Endothelial cell of umbilical vein (primary cell): ENCODE results near the gene CDC37. TPM values are rescaled to one million over a fixed set of nuclear protein-coding genes. Genes with fewer than 3 reads are reported as not detected.

ENCODE experiments used
- BruUV-seq: library from RNA; stranded (reverse); fragments of 400-500 nt; replicated peaks from 2 replicates; lab custom pipeline; 2021; lab: Mats Ljungman, UMichigan
- CTCF ChIA-PET: fragments of 300-600, 350-600 bp; sonication (Branson Sonifier 250); formaldehyde crosslinking; loops from one replicate; lab custom pipeline; 2021; ENCODE audit warnings: antibody characterized with exemption, inconsistent platforms; lab: Charles Lee
- POLR2A ChIA-PET: fragments of 300-600, 350-600 bp; sonication (Branson Sonifier 250); formaldehyde crosslinking; loops from one replicate; lab custom pipeline; 2021; ENCODE audit warnings: antibody characterized with exemption, inconsistent platforms; lab: Charles Lee
- DNase-seq: peaks from one replicate; pipeline ENCODE4 v3.0.0-alpha.2; 2011; ENCODE audit warnings: low read depth, low spot score
- FAIRE-seq: peaks from 2 replicates; lab custom pipeline; 2011; peaks lifted over from hg19 to GRCh38; lab: Jason Lieb, UNC
- H2AFZ ChIP-seq: 2 replicates; pipeline ENCODE4 v1.6.0; 2012; ENCODE audit warnings: low read depth, low read length, control low read depth, inconsistent platforms
- H3K27ac ChIP-seq: 2 replicates; pipeline ENCODE4 v1.5.1; 2011; ENCODE audit warnings: low read depth, mild to moderate bottlenecking, control low read depth, low read length, moderate library complexity; ENCODE audit not compliant: insufficient read depth
- H3K27me3 ChIP-seq, 2 experiments: 2 replicates each; pipeline versions ENCODE4 v1.6.0 to v1.6.1; 2011; ENCODE audit warnings: low read length in 2 of 2, mixed read lengths in 1 of 2; ENCODE audit not compliant: control insufficient read depth in 2 of 2, insufficient read depth in 2 of 2
- H3K36me3 ChIP-seq, 2 experiments: 2 replicates in 1 of 2; 3 replicates in 1 of 2; pipeline ENCODE4 v1.5.1; 2011; ENCODE audit warnings: low read length in 2 of 2, mild to moderate bottlenecking in 1 of 2, moderate library complexity in 1 of 2; ENCODE audit not compliant: control insufficient read depth in 2 of 2, insufficient read depth in 2 of 2; ENCODE audit errors: extremely low read depth in 1 of 2
- H3K4me1 ChIP-seq: 3 replicates; pipeline ENCODE4 v1.5.1; 2011; ENCODE audit warnings: mild to moderate bottlenecking, low read length; ENCODE audit not compliant: control insufficient read depth, insufficient read depth; ENCODE audit errors: extremely low read depth
- H3K4me2 ChIP-seq: 2 replicates; pipeline ENCODE4 v1.6.1; 2011; ENCODE audit warnings: low read length, control low read depth, mixed read lengths; ENCODE audit not compliant: insufficient read depth
- H3K4me3 ChIP-seq, 3 experiments: fragments of 200-600 bp in 1 of 3; sonication (generic), shearing (Covaris generic) in 1 of 3; replicated peaks in 1 of 3; 2 replicates each; pipeline ENCODE4 v1.5.1; 2011 to 2016; ENCODE audit warnings: control low read depth in 3 of 3, low read length in 3 of 3, mild to moderate bottlenecking in 2 of 3, inconsistent platforms in 1 of 3, low read depth in 1 of 3, moderate library complexity in 1 of 3; ENCODE audit not compliant: insufficient read depth in 1 of 3
- H3K79me2 ChIP-seq: 2 replicates; pipeline ENCODE4 v1.6.0; 2012; ENCODE audit warnings: low read length, inconsistent platforms; ENCODE audit not compliant: control insufficient read depth, insufficient read depth
- H3K9ac ChIP-seq: replicated peaks from 2 replicates; pipeline ENCODE3; 2011; ENCODE audit warnings: low read length, control low read depth; ENCODE audit not compliant: insufficient read depth; ENCODE audit errors: extremely low read depth
- H3K9me1 ChIP-seq: replicated peaks from 3 replicates; pipeline ENCODE4 v1.6.0; 2011; ENCODE audit warnings: mild to moderate bottlenecking, low read length; ENCODE audit not compliant: control insufficient read depth, insufficient read depth; ENCODE audit errors: extremely low read depth
- H3K9me3 ChIP-seq: replicated peaks from 2 replicates; pipeline ENCODE4 v1.5.1; 2012; ENCODE audit warnings: low read length, inconsistent platforms; ENCODE audit not compliant: control insufficient read depth, insufficient read depth
- H4K20me1 ChIP-seq: replicated peaks from 2 replicates; pipeline ENCODE3; 2011; ENCODE audit warnings: mild to moderate bottlenecking, low read length; ENCODE audit not compliant: control insufficient read depth, insufficient read depth; ENCODE audit errors: extremely low read depth
- EZH2 ChIP-seq: IDR thresholded peaks from 2 replicates; pipeline ENCODE4 v1.6.1; 2012; ENCODE audit warnings: borderline replicate concordance, low read depth, mild to moderate bottlenecking, moderate library complexity, low read length, inconsistent platforms; ENCODE audit not compliant: severe bottlenecking
- FOS ChIP-seq: IDR thresholded peaks from 2 replicates; pipeline ENCODE4 v1.6.1; 2011; ENCODE audit warnings: mild to moderate bottlenecking, low read length, moderate library complexity, borderline replicate concordance; ENCODE audit not compliant: insufficient read depth
- GATA2 ChIP-seq: IDR thresholded peaks from 2 replicates; pipeline ENCODE4 v1.7.0; 2011; ENCODE audit warnings: low read depth, mild to moderate bottlenecking, moderate library complexity, mixed read lengths, low read length; ENCODE audit not compliant: insufficient read length, insufficient read depth
- JUN ChIP-seq: IDR thresholded peaks from 2 replicates; pipeline ENCODE4 v1.6.1; 2011; ENCODE audit warnings: borderline replicate concordance, low read depth; ENCODE audit not compliant: insufficient read length, insufficient read depth
- MAX ChIP-seq: IDR thresholded peaks from 2 replicates; pipeline ENCODE4 v1.6.1; 2011; ENCODE audit not compliant: insufficient read depth, insufficient read length
- MYC ChIP-seq: IDR thresholded peaks from one replicate; pipeline ENCODE4 v1.6.1; 2011; ENCODE audit warnings: mild to moderate bottlenecking, low read depth, low read length
- POLR2A ChIP-seq: IDR thresholded peaks from 2 replicates; pipeline ENCODE4 v1.6.1; 2012; ENCODE audit warnings: low read depth, mild to moderate bottlenecking, control low read depth, low read length
- POLR2AphosphoS5 ChIP-seq: IDR thresholded peaks from 2 replicates; pipeline ENCODE4 v1.6.1; 2012; ENCODE audit warnings: low read depth, mild to moderate bottlenecking, control low read depth, low read length, moderate library complexity; ENCODE audit not compliant: insufficient read depth
- dilution Hi-C: fragments of 300-500 bp; cut with MboI; formaldehyde crosslinking; loops from one replicate; pipeline ENCODE4 v1.15.0; 2019; ENCODE audit warnings: low sequenced_read_pairs; ENCODE audit not compliant: extremely low pct_ligation_motif_present
- intact Hi-C: fragments of 100-400 bp; cut with micrococcal nuclease; formaldehyde crosslinking; loops from one replicate; pipeline ENCODE4 v1.10.0; 2022
- polyA plus RNA-seq, 4 experiments: library from polyadenylated mRNA; depleted of rRNA in 3 of 4; stranded (reverse) in 3 of 4; unstranded in 1 of 4; fragments of >200 nt; gene quantifications; 2 replicates each; pipeline versions ENCODE4 v1.2.1 to v1.2.3, GENCODE V29; 2011 to 2012; ENCODE audit warnings: missing spikeins in 1 of 4
- total RNA-seq: library from RNA; stranded (reverse); gene quantifications from 2 replicates; pipeline ENCODE4 v1.2.3, GENCODE V29; 2021
- TF ChIP-seq, protein P1 (sequence below), 2 donors: IDR thresholded peaks; 1 replicate in 1 of 2; 2 replicates in 1 of 2; pipeline ENCODE4 v1.5.1; 2011; ENCODE audit warnings: low read length in 2 of 2, mild to moderate bottlenecking in 2 of 2, moderate library complexity in 2 of 2, control low read depth in 1 of 2, inconsistent platforms in 1 of 2, low read depth in 1 of 2; ENCODE audit not compliant: insufficient read depth in 1 of 2; ENCODE audit errors: extremely low read depth in 1 of 2

Gene CDC37
- total and polyA plus RNA-seq, 2 donors (not counting 3 experiments of a cell fraction or from before 2014, with no cell fraction given), result 300 to 372 TPM

DNA sequence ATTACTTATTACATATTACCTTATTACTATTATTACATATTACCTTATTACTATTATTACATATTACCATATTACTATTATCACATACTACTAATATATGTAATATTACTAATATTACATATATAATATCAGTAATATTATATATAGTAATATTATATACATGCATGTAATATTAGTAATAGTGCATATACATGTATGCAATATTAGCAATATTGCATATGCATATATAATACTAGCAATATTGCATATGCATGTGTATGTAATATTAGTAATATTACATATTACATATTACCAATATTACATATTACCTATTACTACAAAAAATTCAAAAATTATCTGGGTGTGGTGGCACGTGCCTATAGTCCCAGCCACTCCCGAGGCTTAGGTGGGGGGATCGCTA, 39.4 kb upstream of the CDC37 start:
- H2AFZ ChIP-seq, result no peak overlapping the region
- ChIA-PET CTCF (interaction anchor here (1.3 kb wide), 1 partner anchor 26 kb away, joined by 4 read pairs; no protein-coding TSS in a partner anchor), POLR2A (no interaction called here)
- dilution Hi-C loops, result no loop called here
- no peaks in the 10 kb centered on the region for H3K4me1 ChIP-seq
- FAIRE-seq (no peak), DNase-seq (no peak)
- TF ChIP-seq, protein P1, sequence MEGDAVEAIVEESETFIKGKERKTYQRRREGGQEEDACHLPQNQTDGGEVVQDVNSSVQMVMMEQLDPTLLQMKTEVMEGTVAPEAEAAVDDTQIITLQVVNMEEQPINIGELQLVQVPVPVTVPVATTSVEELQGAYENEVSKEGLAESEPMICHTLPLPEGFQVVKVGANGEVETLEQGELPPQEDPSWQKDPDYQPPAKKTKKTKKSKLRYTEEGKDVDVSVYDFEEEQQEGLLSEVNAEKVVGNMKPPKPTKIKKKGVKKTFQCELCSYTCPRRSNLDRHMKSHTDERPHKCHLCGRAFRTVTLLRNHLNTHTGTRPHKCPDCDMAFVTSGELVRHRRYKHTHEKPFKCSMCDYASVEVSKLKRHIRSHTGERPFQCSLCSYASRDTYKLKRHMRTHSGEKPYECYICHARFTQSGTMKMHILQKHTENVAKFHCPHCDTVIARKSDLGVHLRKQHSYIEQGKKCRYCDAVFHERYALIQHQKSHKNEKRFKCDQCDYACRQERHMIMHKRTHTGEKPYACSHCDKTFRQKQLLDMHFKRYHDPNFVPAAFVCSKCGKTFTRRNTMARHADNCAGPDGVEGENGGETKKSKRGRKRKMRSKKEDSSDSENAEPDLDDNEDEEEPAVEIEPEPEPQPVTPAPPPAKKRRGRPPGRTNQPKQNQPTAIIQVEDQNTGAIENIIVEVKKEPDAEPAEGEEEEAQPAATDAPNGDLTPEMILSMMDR (IDR thresholded peaks at IDR 0.05; ENCODE audit: extremely low read depth in 1 of 2, insufficient read depth in 1 of 2, low read depth in 1 of 2, low read length in 2 of 2), result no peak
- TF ChIP-seq POLR2AphosphoS5 (no peak), FOS (no peak), MYC (no peak), EZH2 (no peak), JUN (no peak), GATA2 (no peak), POLR2A (no peak), MAX (no peak)
- BruUV-seq, result no TSS peak
- no peak overlapping the region for H3K4me3 ChIP-seq
- no peak overlapping the region for H3K4me2 ChIP-seq
- no peak overlapping the region for H3K9ac ChIP-seq
- H3K79me2 ChIP-seq, result no peaks in the 10 kb centered on the region
- intact Hi-C loops, result no loop called here
- H3K9me1 ChIP-seq, result no peaks in the 10 kb centered on the region
- no peaks in the 10 kb centered on the region for H3K9me3 ChIP-seq
- H3K27me3 ChIP-seq, result no peaks in the 10 kb centered on the region
- H3K36me3 ChIP-seq, result no peaks in the 10 kb centered on the region
- H3K27ac ChIP-seq, result no peak overlapping the region
- no peaks in the 10 kb centered on the region for H4K20me1 ChIP-seq
